Panc1 (cell line): ENCODE results near the gene RCOR1.

Source experiments
- CTCF ChIP-seq: fragments of 450-650 bp; IDR thresholded peaks from 2 replicates; pipeline ENCODE4 v1.5.1; 2017; ENCODE audit warnings: mild to moderate bottlenecking
- POLR2AphosphoS5 ChIP-seq: IDR thresholded peaks from 2 replicates; pipeline ENCODE4 v1.6.1; 2012; ENCODE audit warnings: mild to moderate bottlenecking, low read depth, low read length, moderate library complexity
- SIN3A ChIP-seq: IDR thresholded peaks from 2 replicates; pipeline ENCODE4 v1.6.1; 2012; ENCODE audit warnings: low read depth, mild to moderate bottlenecking, low read length, moderate library complexity, borderline replicate concordance; ENCODE audit not compliant: insufficient read depth
- TCF7L2 ChIP-seq: IDR thresholded peaks from 2 replicates; pipeline ENCODE4 v1.6.1; 2011; ENCODE audit warnings: mild to moderate bottlenecking, low read depth, low read length, inconsistent platforms
- TF ChIP-seq, protein P1 (sequence below), 2 experiments: IDR thresholded peaks; 2 replicates each; pipeline ENCODE4 v1.6.1; 2011 to 2012; ENCODE audit warnings: low read depth in 2 of 2, control low read depth in 1 of 2, low read length in 1 of 2, mild to moderate bottlenecking in 1 of 2, moderate library complexity in 1 of 2; ENCODE audit not compliant: insufficient read depth in 1 of 2

DNA sequence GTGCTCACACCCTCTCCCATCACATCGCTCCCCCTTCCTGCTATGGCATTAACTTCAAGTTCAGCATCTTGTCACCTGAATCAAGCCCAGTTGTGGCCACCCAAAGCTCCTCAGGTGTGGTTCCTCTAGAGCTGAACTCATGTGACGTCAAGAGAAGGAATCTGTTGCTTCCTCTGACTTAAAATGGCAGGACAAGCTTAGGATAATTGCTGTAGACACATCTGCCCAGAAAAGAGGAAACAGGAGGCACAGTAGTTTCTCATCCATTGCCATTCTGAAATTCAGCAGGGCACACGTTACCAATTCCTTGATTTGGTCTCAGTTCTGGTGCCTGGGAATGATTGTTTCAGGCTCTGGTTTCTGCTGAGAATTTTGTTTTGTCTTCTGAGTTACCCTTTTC, 52.1 kb downstream of the RCOR1 start:
- no peak for TF ChIP-seq CTCF
- TF ChIP-seq, protein P1, sequence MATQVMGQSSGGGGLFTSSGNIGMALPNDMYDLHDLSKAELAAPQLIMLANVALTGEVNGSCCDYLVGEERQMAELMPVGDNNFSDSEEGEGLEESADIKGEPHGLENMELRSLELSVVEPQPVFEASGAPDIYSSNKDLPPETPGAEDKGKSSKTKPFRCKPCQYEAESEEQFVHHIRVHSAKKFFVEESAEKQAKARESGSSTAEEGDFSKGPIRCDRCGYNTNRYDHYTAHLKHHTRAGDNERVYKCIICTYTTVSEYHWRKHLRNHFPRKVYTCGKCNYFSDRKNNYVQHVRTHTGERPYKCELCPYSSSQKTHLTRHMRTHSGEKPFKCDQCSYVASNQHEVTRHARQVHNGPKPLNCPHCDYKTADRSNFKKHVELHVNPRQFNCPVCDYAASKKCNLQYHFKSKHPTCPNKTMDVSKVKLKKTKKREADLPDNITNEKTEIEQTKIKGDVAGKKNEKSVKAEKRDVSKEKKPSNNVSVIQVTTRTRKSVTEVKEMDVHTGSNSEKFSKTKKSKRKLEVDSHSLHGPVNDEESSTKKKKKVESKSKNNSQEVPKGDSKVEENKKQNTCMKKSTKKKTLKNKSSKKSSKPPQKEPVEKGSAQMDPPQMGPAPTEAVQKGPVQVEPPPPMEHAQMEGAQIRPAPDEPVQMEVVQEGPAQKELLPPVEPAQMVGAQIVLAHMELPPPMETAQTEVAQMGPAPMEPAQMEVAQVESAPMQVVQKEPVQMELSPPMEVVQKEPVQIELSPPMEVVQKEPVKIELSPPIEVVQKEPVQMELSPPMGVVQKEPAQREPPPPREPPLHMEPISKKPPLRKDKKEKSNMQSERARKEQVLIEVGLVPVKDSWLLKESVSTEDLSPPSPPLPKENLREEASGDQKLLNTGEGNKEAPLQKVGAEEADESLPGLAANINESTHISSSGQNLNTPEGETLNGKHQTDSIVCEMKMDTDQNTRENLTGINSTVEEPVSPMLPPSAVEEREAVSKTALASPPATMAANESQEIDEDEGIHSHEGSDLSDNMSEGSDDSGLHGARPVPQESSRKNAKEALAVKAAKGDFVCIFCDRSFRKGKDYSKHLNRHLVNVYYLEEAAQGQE (IDR thresholded peaks at IDR 0.05; ENCODE audit: insufficient read depth in 1 of 2, low read depth in 2 of 2, low read length in 1 of 2): no peak
- no peak for TF ChIP-seq POLR2AphosphoS5
- TF ChIP-seq TCF7L2: no peak
- no peak for TF ChIP-seq SIN3A
